GM19438 (cell line): ENCODE measurements around the gene RASL10A.
A peak's percentile ranks its signal among the peaks of the same experiment; 100 is the strongest.

Source experiments
- ATAC-seq: cut with Tn5 transposase; IDR thresholded peaks from one replicate; pipeline ENCODE4 v1.9.1; 2021; ENCODE audit warnings: low read depth; ENCODE audit not compliant: unreplicated experiment

The RASL10A gene

GRCh38 chr22:29272624-29273023, 42.9 kb downstream of the RASL10A start:
- no peak for ATAC-seq

- ATAC-seq, result no peak
Observed at GRCh38 chr22:29270475-29271271, 44.8 kb downstream of the RASL10A start.

GRCh38 chr22:29269731-29270474, 45.6 kb downstream of the RASL10A start:
- ATAC-seq, result no peak

DNA sequence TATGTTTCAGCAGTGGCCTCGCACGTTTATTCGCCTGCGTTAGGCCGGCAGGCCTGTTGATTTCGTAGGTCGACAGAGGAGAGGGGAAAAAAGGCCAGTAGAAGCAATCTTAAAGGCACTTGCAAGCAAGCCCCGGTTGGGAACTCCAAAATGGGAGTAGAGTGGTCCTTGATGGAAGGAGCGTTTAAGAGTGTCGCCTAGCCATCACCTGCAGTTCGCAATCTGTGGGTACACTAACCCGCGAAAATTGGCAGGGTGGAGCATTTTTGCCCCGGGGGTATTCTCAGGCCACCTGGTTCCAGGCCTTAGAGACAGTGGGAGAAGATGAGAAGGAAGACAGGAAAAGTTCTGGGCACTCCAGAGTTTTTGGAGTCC, 46.3 kb downstream of the RASL10A start:
- no peak for ATAC-seq

GRCh38 chr22:29268511-29269229, 46.8 kb downstream of the RASL10A start:
- ATAC-seq, result peak; percentile 26

DNA sequence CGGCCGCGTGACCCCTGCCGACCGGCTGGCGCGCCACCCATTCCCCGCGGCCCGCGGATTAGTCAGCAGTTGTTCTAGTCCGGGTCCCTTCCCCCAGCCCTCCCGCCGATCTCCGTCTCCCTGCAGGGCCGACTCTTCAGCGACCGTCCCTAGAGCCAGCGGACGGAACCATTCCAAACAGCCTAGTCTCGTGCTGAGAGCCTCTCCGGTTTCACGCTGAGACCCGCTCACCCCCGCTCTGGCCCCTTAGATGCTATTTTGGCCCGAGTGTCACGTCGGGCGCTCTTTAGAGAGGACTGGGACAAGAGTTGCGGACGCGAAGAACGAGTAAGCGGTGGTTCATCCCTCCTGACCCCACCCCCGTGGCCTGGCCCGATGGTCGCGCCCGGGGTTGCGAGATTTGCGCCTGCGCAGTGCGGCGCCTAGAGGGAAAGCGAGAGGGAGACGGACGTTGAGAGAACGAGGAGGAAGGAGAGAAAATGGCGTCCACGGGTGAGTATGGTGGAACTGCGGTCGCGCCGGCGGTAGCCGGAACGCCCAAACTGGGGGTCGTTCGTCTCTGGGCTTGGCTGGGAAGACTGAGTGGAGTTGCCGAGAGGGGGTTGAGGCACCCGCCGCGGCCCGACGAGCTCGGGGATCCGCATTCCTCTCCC, 47.5 kb downstream of the RASL10A start, which contains the start of the genes EWSR1 and RHBDD3:
TSS of gene EWSR1 (plus strand) at position 411 of the 653 bp plus-strand sequence. CDS start at position 480, 69 bp downstream.
TSS of gene RHBDD3 (minus strand) at position 124 of the 653 bp plus-strand sequence. CDS start 2,355 bp downstream, outside the sequence.
- ATAC-seq, result peak; percentile 68

DNA sequence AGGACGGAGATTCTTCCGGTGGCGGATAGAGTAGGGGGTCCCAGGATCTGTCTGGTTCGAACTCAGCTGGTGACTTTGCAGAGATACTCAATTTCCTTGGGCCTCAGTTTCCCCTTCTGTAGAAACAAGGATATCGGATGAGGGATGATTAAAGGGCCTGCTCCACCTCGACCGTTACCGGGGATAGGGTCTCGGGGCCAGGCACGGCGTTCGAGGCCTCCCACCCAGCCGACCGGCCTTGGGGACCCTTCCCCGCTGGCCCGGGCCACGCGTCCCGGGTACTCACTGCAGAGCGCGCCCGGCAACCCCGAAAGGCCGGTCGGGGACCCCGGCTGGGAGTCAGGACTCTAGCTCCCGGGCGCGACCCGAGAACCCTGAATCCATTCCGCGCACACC, 48.0 kb downstream of the RASL10A start:
- peak; percentile 23 for ATAC-seq

- no peak for ATAC-seq
Observed at GRCh38 chr22:29266564-29267461, 48.7 kb downstream of the RASL10A start.

DNA sequence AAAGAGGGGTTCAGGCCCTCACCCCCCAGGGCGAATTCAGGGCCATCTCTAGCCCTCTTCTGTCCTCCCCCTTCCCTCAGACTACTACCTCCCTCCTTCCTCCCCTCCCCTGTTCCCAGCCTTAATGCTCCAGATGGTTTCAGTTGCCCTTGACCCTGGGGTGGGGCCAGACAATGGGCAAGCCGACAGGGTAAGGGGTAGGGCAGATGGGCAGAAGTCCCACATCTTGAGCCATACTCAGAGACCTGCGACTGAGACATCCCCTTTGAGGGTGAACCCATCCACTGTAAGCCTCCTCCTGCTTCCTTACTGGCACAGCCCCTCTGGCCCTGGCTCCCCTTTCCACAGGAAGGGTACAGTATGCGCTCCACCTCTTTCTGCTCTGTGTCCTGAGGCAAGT, 49.6 kb downstream of the RASL10A start:
- ATAC-seq, result no peak

DNA sequence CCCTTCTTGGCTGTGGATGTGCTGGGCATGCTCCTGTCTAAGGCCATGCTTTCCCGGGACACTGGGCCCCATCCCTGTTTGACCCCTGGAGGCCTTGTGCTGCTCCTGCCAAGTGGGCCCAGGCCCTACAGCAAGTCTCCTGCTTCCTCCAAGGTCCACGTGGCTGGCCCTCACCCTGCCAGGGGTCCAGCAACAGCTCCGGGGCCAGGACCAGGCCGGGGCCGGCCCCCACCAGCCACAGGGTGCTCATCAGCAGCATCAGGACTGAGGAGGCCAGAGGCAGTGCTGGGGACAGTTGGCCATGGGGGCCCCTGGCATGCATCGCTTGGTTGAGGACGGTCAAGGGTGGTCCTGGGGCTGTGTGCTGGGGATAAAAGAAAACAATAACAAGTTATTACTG, 50.2 kb downstream of the RASL10A start:
- ATAC-seq, result no peak

GRCh38 chr22:29263791-29264276, 51.7 kb downstream of the RASL10A start:
- no peak for ATAC-seq
